ENCODE data around the gene KRT33B.

DNA sequence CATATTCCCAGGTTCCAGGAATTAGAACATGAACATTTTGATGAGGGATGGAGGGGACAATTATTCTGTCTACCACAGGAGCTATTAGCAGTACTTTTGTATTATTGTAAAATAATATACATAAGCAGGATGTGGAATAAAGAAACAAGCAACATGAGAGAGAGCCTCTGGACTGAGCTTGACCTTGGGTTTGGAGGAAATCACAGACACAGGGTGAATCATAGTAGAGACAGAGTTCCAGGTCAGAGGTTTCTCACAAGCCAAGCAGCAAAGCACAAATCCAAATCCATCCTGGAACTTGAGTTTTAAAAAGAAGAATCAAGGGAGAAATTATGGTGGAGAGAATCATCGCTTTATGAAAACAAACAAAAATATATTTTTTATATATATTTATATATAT is 22.7 kb upstream of the KRT33B start:
- TF ChIP-seq, protein P1, sequence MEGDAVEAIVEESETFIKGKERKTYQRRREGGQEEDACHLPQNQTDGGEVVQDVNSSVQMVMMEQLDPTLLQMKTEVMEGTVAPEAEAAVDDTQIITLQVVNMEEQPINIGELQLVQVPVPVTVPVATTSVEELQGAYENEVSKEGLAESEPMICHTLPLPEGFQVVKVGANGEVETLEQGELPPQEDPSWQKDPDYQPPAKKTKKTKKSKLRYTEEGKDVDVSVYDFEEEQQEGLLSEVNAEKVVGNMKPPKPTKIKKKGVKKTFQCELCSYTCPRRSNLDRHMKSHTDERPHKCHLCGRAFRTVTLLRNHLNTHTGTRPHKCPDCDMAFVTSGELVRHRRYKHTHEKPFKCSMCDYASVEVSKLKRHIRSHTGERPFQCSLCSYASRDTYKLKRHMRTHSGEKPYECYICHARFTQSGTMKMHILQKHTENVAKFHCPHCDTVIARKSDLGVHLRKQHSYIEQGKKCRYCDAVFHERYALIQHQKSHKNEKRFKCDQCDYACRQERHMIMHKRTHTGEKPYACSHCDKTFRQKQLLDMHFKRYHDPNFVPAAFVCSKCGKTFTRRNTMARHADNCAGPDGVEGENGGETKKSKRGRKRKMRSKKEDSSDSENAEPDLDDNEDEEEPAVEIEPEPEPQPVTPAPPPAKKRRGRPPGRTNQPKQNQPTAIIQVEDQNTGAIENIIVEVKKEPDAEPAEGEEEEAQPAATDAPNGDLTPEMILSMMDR (IDR thresholded peaks at IDR 0.05; ENCODE audit: insufficient read depth, low read length), result no peak
- no peak for TF ChIP-seq POLR2AphosphoS5 (IDR thresholded peaks at IDR 0.05; ENCODE audit: low read depth)
- TF ChIP-seq, protein P2, sequence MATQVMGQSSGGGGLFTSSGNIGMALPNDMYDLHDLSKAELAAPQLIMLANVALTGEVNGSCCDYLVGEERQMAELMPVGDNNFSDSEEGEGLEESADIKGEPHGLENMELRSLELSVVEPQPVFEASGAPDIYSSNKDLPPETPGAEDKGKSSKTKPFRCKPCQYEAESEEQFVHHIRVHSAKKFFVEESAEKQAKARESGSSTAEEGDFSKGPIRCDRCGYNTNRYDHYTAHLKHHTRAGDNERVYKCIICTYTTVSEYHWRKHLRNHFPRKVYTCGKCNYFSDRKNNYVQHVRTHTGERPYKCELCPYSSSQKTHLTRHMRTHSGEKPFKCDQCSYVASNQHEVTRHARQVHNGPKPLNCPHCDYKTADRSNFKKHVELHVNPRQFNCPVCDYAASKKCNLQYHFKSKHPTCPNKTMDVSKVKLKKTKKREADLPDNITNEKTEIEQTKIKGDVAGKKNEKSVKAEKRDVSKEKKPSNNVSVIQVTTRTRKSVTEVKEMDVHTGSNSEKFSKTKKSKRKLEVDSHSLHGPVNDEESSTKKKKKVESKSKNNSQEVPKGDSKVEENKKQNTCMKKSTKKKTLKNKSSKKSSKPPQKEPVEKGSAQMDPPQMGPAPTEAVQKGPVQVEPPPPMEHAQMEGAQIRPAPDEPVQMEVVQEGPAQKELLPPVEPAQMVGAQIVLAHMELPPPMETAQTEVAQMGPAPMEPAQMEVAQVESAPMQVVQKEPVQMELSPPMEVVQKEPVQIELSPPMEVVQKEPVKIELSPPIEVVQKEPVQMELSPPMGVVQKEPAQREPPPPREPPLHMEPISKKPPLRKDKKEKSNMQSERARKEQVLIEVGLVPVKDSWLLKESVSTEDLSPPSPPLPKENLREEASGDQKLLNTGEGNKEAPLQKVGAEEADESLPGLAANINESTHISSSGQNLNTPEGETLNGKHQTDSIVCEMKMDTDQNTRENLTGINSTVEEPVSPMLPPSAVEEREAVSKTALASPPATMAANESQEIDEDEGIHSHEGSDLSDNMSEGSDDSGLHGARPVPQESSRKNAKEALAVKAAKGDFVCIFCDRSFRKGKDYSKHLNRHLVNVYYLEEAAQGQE (IDR thresholded peaks at IDR 0.05; ENCODE audit: insufficient replicate concordance, low read depth), result no peak
- TF ChIP-seq GABPA (IDR thresholded peaks at IDR 0.05; ENCODE audit: low read depth), result no peak
- TF ChIP-seq SPI1 (IDR thresholded peaks at IDR 0.05; ENCODE audit: borderline replicate concordance, low read depth), result no peak
